Stimulated activated CD4-positive, alpha-beta T cell treated with anti-CD3 and anti-CD28 coated beads, Interleukin-1b, Interleukin-23, amount 100 ng/mL, for 48 hours (primary cell): ENCODE data around the gene RIMBP2.

Experiments
- DNase-seq: peaks from one replicate; pipeline ENCODE4 v3.0.0-alpha.2; 2020

The RIMBP2 gene

GRCh38 chr12:130455161-130455560, 260.9 kb downstream of the RIMBP2 start:
- no peak for DNase-seq

- DNase-seq: no peak
These were observed 261.8 kb downstream of the RIMBP2 start for GRCh38 chr12:130454296-130454695.

GRCh38 chr12:130452546-130452945, 263.6 kb downstream of the RIMBP2 start:
- DNase-seq: no peak

DNA sequence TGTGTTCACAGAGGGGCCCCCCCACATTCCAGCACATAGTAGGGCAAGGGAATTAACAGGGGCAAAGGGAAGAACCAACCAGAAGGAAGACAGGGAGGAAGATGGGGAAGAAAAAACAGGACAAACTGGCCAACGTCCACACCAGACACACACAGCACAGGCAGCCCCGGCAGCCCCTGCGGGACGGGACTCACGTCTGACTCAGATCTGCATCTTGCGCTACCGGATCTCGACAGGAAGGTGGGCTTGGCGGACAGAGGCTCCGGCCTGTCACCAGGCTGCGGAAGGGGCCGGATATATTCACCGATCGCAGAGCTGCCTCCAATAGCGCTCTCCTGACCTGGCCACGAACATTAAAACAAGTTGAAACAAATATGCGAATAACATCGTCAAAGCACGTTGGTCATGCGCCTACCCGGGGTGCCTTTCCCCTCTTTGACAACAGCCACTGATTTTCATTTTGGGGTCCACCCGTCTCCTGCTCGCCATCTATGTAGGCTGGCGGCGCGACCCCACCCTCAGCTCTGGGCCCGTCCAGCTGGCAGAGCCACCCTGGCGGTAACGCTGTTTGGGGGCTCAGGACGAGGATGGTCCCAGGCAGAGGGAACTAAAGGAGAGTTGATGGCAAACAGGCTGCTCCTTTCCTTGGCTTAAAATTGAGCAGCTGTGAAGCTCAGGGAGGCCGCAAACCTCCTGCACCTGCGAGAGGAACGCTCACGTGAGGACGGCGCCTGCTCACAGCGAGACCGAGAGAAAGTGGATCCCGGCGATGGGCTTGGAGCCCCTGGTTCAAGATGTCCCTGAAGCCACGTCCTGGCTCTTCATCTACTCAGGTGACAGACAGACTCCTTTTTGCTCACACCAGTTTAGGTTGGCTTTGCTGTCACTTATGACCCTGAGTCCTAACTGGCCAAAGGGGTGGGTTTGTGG, 264.8 kb downstream of the RIMBP2 start:
- DNase-seq: no peak

DNA sequence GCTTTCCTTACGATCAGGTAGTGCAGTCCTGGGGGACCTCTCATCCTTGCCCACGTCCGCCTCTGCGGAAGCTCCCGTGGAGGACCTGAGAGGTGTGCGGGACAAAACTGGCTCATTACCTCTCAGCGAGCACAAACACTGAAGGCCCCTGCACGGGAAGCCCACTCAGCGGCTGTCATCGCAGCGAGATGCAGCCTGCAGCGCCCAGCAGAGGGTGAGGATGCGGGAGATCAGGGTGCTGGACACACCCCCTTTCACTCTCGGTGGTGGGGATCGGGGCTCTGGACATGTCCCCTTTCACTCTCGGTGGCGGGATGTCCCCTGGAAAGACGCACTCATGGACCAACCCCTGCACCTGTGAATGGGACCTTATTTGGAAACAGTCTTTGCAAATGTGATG, 266.8 kb downstream of the RIMBP2 start:
- no peak for DNase-seq

- DNase-seq: no peak
These were observed 267.9 kb downstream of the RIMBP2 start for GRCh38 chr12:130448044-130448821.

DNA sequence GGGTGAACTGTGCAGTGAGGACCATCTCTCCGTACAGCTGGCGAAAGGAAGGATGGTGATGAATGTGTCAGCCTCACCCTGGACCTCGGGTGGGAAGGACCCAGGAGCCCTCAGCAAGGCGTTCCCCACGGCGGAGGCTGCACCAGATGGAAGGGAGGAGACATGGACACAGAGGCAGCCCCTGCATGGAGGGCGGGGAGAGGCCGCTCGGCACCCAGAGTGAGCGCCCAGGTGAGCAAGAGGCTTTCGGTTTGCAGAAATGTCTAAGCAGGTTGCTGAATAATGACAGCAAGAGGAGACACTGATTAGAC, 268.5 kb downstream of the RIMBP2 start:
- DNase-seq: no peak

DNA sequence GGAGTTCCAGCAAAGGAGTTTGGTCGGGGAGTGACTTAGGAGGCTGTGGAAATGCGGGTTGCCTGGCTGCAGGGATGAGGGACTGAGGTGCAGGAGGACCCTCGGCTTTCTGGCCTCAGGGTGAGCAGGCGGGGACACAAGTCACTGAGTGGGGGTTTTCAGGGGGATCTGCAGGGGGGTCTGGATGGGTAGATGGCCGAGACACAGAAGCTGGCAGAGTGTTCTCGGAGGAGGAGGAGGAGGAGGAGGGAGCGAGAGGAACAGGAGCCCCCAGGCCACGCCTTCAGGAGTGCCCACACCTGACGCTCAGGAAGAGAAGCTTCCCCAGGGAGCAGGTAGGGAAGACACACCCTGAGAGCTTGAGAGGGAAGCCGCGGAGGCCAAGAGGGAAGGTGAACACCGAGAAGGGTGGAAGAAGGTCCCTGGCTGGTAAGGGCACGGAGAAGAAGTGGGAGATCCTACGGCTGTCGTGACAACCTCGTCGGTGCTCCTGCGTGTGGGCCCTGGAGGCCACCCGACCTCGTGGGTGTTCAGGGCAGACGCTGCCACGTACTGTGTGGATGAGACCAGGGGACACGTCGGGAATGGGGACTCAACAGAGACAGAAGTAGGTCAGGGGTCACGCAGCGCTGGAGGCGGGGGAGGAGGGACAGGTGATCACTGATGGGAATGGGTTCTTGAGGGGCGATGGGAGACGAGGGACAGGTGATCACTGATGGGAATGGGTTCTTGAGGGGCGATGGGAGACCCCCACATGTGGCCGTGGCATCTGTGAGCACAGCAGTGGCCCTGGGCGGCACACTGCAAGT, 269.0 kb downstream of the RIMBP2 start:
- DNase-seq: no peak

DNA sequence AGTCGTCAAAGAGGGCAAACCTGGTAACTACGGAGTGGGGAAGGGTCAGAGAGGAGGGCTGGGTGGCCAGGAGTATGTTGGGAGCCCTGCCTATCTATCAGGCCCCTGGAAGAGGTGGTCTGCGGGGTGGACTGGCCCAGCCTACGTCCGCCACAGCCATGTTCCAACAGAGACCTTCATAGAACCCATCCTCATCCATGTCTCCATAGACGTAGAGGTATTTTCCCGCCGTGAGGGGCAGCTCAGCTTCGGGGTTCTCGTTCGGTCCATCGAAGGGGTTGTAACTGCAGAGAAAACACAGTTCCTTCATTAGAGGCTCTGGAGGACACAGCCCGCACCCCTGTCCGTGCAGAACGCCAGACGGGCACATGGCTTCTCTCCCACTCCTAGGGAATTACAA, 271.1 kb downstream of the RIMBP2 start:
- DNase-seq: no peak

GRCh38 chr12:130444061-130444460, 272.0 kb downstream of the RIMBP2 start:
- no peak for DNase-seq

GRCh38 chr12:130441771-130442760, 274.0 kb downstream of the RIMBP2 start:
- no peak for DNase-seq

- DNase-seq: no peak
These were observed 275.6 kb downstream of the RIMBP2 start for GRCh38 chr12:130440411-130441080.

GRCh38 chr12:130439250-130439649, 276.8 kb downstream of the RIMBP2 start:
- DNase-seq: no peak

- DNase-seq: no peak
These were observed 277.4 kb downstream of the RIMBP2 start for GRCh38 chr12:130438711-130439110.

DNA sequence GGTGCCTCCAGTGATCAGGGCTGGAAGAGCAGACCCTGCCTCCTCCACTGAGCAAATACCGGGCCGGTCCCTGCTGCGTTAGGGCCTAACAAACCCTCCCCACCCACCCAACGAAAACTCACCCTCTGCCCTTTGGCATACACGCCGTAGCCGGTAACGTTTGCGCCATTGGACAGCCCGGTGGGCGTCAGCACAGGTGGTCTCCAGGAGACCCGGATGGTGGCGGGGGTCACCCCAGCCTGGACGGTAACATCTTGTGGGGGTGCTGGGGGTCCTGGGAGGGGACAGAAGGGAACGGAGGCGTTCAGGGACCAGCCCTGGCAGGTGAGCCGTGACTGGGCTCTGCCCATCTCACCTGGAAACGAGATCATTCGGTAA, 277.9 kb downstream of the RIMBP2 start:
- no peak for DNase-seq

- DNase-seq: no peak
These were observed 278.4 kb downstream of the RIMBP2 start for GRCh38 chr12:130437555-130438242.

DNA sequence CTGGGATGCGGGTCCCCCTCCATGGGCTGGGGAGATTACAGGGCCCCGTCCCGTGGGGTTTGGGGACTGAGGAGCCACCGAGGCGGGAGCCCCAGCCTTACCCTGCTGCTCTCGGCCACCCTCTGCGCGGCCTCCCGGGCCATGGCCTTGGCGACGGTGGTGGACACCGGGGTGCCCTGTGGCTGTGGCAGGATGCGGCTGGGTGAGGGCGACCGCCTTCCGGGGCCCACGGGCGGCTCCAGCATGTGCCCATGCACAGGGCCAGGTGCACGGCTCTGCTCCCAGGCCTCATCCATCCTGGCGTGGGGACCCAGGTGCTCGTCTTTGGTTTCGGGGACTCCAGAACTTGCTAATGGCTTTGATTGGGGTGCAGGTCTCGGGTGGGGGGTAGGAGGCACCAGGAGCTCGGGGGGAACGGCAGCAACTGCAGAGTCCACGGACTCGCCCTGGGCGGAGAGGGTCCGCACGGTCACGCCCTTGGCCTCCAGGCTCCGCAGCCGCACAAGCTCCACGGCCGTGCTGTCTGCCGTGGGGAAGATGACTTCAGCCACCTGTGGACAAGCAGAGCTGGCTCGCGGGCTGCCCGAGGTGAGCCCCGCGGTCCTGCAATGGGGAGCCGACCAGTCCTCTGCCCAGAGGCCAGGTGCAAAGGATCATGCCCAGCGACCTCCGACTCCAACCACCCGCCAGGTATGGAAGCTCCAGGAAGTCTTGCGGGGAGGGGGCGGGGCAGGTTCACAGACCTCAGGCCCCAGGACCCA, 279.2 kb downstream of the RIMBP2 start:
- no peak for DNase-seq

DNA sequence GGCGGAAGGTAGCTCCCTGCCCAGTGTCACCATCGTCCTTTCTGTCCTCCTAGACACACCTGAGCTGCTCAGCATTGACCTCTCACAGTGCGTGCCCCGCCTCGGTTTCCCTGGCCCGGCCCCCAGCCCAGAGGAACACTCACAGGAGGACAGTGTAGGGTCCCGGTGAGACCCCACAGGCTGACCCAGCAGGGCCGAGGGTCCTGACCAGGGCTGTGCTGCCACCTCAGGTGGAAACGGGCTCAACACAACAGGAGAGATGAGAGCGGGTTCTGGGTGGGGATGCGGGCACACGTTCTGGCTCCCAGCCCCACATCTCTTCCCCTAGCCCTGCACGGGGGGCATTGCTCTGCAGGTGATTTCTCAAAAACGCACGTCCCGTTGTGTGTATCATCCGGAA, 280.3 kb downstream of the RIMBP2 start:
- DNase-seq: no peak

- DNase-seq: no peak
These were observed 280.8 kb downstream of the RIMBP2 start for GRCh38 chr12:130435331-130435730.

DNA sequence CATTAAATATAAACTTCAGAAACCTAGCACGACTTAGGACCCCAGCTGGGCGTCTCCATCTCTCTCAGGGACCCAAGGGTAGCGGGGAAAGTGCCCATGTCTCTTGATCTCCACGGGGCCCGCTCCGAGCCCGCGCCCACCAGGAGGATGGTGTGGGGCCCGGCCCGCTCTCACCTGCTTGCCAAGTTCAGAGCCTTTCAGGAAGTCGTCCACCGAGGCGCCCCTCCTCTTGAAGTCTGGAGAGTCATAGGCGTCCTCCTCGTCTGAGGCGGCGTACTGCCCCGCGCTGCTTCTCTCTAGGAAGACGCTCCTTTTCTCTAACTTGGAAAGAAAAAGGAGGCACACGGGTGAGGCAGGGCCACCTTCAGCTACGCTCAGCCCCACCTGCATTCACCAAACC, 281.5 kb downstream of the RIMBP2 start:
- DNase-seq: no peak
